ENCODE results near the gene SULT1A3. TPM values are rescaled to one million over a fixed set of nuclear protein-coding genes. Genes with fewer than 3 reads are reported as not detected.
"Not testable (repeated sequence)": the region's sequence is repeated elsewhere in the genome, so short reads cannot be mapped to it uniquely, and the experiment has no call there.

SULT1A3 gene

GRCh38 chr16:30211414-30211813 is 12.4 kb downstream of the SULT1A3 start:
- not testable (repeated sequence) for H3K36me3 ChIP-seq (ENCODE audit: insufficient read depth, low read length); H3K9me3 ChIP-seq (replicated peaks; ENCODE audit: low read length); H3K9ac ChIP-seq (ENCODE audit: low read depth, low read length); H3K27me3 ChIP-seq (ENCODE audit: control insufficient read depth, insufficient read depth, low read length); H3K4me3 ChIP-seq (ENCODE audit: low read length); H3K4me1 ChIP-seq (ENCODE audit: control insufficient read depth, insufficient read depth, low read length); H3K4me2 ChIP-seq (ENCODE audit: low read length)

GRCh38 chr16:30217082-30217481 is 18.0 kb downstream of the SULT1A3 start:
- not testable (repeated sequence) for H3K9ac ChIP-seq (ENCODE audit: low read depth, low read length); H3K27me3 ChIP-seq (ENCODE audit: control insufficient read depth, insufficient read depth, low read length); H3K4me2 ChIP-seq (ENCODE audit: low read length); H3K36me3 ChIP-seq (ENCODE audit: insufficient read depth, low read length); H3K4me1 ChIP-seq (ENCODE audit: control insufficient read depth, insufficient read depth, low read length); H3K9me3 ChIP-seq (replicated peaks; ENCODE audit: low read length); H3K4me3 ChIP-seq (ENCODE audit: low read length)

GRCh38 chr16:30248379-30248778 is 49.3 kb downstream of the SULT1A3 start, which contains the start of gene NPIPB13:
Gene NPIPB13 (minus strand): TSS chr16:30248479. CDS start chr16:30245573, 2,906 bp downstream.
- H3K36me3 ChIP-seq (ENCODE audit: insufficient read depth, low read length); H3K4me1 ChIP-seq (ENCODE audit: control insufficient read depth, insufficient read depth, low read length); H3K27me3 ChIP-seq (ENCODE audit: control insufficient read depth, insufficient read depth, low read length); H3K4me2 ChIP-seq (ENCODE audit: low read length); H3K4me3 ChIP-seq (ENCODE audit: low read length); H3K9me3 ChIP-seq (replicated peaks; ENCODE audit: low read length); H3K9ac ChIP-seq (ENCODE audit: low read depth, low read length): not testable (repeated sequence)

Small RNA genes within 50 kb of the gene (small RNA-seq; reads per million reads assigned to genes)
- not detected for gene AC106782.4

Measured in skeletal muscle satellite cell (primary cell).